Testis (tissue), 2 donors: ENCODE data around the gene MEIS2.

Experiments used
- POLR2A ChIP-seq: fragments of 450-650 bp; IDR thresholded peaks from one replicate; pipeline ENCODE4 v1.6.1; 2017; ENCODE audit warnings: antibody characterized with exemption, mild to moderate bottlenecking, moderate library complexity
- TF ChIP-seq, protein P1 (sequence below), 3 experiments: fragments of 450-650 bp in 2 of 3; fragments of 200-600 bp in 1 of 3; sonication (generic) in 1 of 3; IDR thresholded peaks; one replicate each; pipeline ENCODE4 v1.5.1; 2016 to 2019; ENCODE audit warnings: antibody characterized with exemption in 3 of 3, mild to moderate bottlenecking in 2 of 3, moderate library complexity in 1 of 3

DNA sequence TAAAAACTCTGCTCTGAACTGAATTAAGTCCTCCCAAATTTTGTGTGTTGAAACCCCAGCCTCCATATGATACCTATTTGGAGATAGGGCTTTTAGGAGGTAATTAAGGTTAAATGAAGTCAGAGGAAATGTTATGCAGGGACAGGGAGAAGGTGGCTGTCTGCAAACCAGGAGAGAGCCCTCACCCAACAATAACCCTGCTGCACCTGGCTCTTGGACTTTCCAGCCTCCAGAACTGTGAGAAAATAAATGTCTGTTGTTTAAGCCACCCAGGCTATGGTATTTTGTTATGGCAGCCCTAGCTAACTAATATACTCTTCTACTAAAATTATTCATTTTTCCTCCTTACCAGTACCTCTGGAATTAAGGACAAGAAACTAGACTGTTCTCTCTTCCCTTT lies 79.5 kb downstream of the MEIS2 start:
- TF ChIP-seq, protein P1, sequence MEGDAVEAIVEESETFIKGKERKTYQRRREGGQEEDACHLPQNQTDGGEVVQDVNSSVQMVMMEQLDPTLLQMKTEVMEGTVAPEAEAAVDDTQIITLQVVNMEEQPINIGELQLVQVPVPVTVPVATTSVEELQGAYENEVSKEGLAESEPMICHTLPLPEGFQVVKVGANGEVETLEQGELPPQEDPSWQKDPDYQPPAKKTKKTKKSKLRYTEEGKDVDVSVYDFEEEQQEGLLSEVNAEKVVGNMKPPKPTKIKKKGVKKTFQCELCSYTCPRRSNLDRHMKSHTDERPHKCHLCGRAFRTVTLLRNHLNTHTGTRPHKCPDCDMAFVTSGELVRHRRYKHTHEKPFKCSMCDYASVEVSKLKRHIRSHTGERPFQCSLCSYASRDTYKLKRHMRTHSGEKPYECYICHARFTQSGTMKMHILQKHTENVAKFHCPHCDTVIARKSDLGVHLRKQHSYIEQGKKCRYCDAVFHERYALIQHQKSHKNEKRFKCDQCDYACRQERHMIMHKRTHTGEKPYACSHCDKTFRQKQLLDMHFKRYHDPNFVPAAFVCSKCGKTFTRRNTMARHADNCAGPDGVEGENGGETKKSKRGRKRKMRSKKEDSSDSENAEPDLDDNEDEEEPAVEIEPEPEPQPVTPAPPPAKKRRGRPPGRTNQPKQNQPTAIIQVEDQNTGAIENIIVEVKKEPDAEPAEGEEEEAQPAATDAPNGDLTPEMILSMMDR (IDR thresholded peaks at IDR 0.05): no peak
- no peak for TF ChIP-seq POLR2A
